ENCODE results near the gene PDGFRB. TPM values are rescaled to one million over a fixed set of nuclear protein-coding genes. Genes with fewer than 3 reads are reported as not detected.

The PDGFRB gene
- total RNA-seq, 4 donors from 2014 or later: 171 to 354 (median 217) TPM

DNA sequence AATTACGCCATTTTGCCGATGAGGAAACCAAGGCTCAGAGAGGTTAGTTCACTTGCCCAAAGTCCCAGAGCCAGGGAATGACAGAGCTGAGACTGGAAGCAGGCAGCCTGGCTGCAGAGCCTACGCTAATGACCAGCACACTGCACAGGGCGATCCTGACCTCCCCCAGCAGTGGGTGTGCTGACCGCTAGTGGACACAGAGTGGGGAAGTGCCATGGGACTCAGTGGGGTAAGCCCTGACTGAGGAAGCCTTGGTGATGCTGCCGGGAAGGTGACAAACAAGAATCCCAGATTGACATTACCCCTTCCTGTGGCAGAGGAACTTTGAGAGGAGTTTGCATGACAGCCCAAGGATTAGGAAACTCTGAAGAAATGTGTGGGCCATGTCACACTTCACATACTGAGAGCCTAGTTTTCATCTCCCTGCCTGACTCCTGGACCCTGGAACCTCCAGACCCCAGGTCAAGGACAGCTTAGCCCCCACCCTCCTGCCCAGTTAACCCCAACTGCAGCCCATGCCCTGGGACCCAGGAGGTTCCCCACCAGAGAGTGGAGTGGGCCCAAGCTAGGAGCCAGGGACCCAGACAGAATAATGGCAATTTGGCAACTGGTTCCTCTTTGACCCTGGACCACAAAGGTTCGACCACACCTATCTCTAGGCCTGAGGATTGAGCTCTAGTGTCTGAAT, 49.6 kb downstream of the PDGFRB start:
- Histone ChIP-seq H3K27ac (peak overlapping the region in 2 of 4 donors; percentile 20 to 28), H3K4me1 (peaks cover 0 to 32% (median 0%) of the 10 kb centered on the region in 4 donors), H3K27me3 (no peaks in the 10 kb centered on the region), H3K9me3 (no peaks in the 10 kb centered on the region), H3K36me3 (no peaks in the 10 kb centered on the region), H3K4me3 (no peak overlapping the region)
- 86% methylated on average over 7 of the region's 7 CpGs for WGBS, 2 donors
- no peak for DNase-seq (ENCODE audit: low spot score in 2 of 2)
- no peak for TF ChIP-seq EP300 (IDR thresholded peaks at IDR 0.05)
- TF ChIP-seq POLR2A (IDR thresholded peaks at IDR 0.05): no peak
- TF ChIP-seq, protein P1, sequence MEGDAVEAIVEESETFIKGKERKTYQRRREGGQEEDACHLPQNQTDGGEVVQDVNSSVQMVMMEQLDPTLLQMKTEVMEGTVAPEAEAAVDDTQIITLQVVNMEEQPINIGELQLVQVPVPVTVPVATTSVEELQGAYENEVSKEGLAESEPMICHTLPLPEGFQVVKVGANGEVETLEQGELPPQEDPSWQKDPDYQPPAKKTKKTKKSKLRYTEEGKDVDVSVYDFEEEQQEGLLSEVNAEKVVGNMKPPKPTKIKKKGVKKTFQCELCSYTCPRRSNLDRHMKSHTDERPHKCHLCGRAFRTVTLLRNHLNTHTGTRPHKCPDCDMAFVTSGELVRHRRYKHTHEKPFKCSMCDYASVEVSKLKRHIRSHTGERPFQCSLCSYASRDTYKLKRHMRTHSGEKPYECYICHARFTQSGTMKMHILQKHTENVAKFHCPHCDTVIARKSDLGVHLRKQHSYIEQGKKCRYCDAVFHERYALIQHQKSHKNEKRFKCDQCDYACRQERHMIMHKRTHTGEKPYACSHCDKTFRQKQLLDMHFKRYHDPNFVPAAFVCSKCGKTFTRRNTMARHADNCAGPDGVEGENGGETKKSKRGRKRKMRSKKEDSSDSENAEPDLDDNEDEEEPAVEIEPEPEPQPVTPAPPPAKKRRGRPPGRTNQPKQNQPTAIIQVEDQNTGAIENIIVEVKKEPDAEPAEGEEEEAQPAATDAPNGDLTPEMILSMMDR (IDR thresholded peaks at IDR 0.05): no peak

DNA sequence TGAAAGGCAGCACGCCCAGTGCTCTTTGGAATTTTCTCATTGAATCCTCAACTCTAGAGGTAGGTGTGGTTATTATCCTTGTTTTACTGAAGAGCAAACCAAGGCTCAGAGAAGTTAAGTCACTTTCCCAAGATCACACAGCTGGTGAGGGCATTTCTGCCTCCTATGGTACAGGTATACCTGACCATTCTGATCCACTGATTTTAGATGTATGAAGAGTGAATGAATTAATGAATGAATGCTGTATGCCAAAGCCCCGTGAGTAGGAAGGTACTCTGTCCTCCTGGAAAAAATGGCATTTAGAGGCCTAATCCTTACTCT, 51.1 kb downstream of the PDGFRB start:
- Histone ChIP-seq H3K27me3 (no peaks in the 10 kb centered on the region), H3K9me3 (no peaks in the 10 kb centered on the region), H3K36me3 (no peaks in the 10 kb centered on the region), H3K27ac (no peak overlapping the region), H3K4me1 (peaks cover 0 to 29% (median 0%) of the 10 kb centered on the region in 4 donors), H3K4me3 (no peak overlapping the region)
- TF ChIP-seq, protein P1 (IDR thresholded peaks at IDR 0.05): no peak
- TF ChIP-seq POLR2A (IDR thresholded peaks at IDR 0.05): no peak
- TF ChIP-seq EP300 (IDR thresholded peaks at IDR 0.05): no peak
- 91 to 100% methylated on average over 2 of the region's 2 CpGs for WGBS, 2 donors
- DNase-seq (ENCODE audit: low spot score in 2 of 2): no peak

DNA sequence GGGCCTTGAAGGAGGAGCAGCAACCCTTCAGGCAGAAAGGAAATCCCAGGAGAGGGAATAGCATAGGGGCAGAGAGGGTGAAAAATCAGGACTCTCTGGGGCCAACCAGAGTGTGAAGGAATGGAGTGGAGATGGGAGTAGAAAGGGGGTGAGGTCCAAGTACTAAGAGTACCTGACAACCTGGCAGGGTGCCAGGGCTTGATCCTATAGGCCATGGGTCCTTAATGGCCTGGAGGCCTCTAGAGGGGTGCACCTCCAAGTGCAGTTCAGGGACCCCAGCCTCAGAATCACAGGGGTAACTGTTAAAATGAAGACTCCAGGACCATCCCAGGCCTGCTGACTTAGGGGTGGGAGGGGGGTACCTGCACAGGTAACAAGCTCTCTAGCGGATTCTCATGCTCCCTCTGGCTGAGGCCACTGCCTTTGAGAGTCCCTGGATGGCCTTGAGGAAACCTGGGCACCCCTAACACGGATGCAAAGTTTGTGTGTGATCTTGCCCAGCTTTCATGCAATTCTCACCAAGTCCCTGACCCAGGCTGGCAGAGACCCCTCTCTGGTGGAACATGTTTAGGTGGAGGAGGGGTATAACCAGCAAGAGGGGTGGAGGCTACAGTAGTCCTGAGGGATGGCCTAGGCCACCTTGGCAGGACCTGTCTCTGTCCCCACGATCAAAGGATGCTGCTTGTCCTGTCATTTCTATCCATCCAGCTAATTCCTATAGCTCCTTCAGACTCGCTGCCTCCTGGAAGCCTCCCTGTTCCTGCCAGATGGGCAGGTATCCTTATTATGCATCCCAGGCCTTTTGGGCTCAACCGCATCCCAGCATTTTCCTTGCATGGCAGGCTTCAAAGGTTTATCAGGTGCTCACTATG, 51.7 kb downstream of the PDGFRB start:
- TF ChIP-seq, protein P1 (IDR thresholded peaks at IDR 0.05): no peak
- no peak for TF ChIP-seq POLR2A (IDR thresholded peaks at IDR 0.05)
- TF ChIP-seq EP300 (IDR thresholded peaks at IDR 0.05): no peak
- no peak for DNase-seq (ENCODE audit: low spot score in 2 of 2)
- Histone ChIP-seq H3K4me3 (no peak overlapping the region), H3K27me3 (no peaks in the 10 kb centered on the region), H3K27ac (no peak overlapping the region), H3K4me1 (peaks cover 0 to 25% (median 0%) of the 10 kb centered on the region in 4 donors), H3K9me3 (no peaks in the 10 kb centered on the region), H3K36me3 (no peaks in the 10 kb centered on the region)
- 82 to 92% methylated on average over 4 to 5 of the region's 5 CpGs for WGBS, 2 donors

DNA sequence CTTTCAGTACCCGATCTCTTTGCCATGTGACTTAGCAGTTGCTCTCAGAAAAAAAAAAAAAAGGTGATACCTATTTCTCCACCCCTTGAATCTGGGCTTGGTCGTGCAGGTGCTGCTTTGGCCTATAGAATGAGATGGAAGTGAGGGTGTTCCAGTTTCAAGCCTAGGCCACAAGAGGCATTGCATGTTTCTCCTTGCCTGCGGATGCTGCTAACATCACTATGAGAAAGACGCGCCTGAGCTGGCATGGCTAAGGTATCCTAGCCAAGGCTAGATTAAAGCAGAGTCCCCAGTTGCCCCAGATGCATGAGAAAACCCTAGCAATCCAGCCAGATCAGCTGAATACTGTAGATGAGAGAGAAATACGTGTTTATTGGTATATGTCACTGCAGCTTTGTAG, 54.6 kb downstream of the PDGFRB start:
- Histone ChIP-seq H3K27me3 (no peaks in the 10 kb centered on the region), H3K27ac (no peak overlapping the region), H3K36me3 (no peaks in the 10 kb centered on the region), H3K4me3 (no peak overlapping the region), H3K4me1 (no peaks in the 10 kb centered on the region), H3K9me3 (no peaks in the 10 kb centered on the region)
- 75 to 84% methylated on average over 6 of the region's 6 CpGs for WGBS, 2 donors
- DNase-seq (ENCODE audit: low spot score in 2 of 2): no peak
- TF ChIP-seq, protein P1 (IDR thresholded peaks at IDR 0.05): no peak
- TF ChIP-seq EP300 (IDR thresholded peaks at IDR 0.05): no peak
- no peak for TF ChIP-seq POLR2A (IDR thresholded peaks at IDR 0.05)

DNA sequence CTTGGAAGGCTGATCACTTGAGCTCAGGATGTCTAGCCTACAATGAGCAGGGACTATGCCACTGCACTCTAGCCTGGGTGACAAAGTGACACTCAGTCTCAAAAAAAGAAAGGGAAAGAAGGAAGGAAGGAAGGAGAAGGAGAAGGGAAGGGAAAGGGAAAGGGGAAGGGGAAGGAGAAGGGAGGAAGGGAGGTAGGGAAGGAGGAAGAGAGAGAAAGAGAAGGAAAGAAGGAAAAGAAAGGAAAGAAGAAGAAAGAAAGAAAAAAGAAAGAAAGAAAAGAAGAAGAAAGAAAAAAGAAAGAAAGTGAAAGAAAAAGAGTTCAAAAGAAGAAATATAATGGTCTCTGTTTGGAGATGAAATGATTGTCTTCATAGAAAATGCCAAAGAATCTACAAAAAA, 58.5 kb downstream of the PDGFRB start:
- no peak overlapping the region for H3K4me3 ChIP-seq
- H3K4me1 ChIP-seq: no peaks in the 10 kb centered on the region
- TF ChIP-seq POLR2A (IDR thresholded peaks at IDR 0.05): no peak
- TF ChIP-seq, protein P1 (IDR thresholded peaks at IDR 0.05): no peak
- TF ChIP-seq EP300 (IDR thresholded peaks at IDR 0.05): no peak
- H3K27me3 ChIP-seq: no peaks in the 10 kb centered on the region
- DNase-seq (ENCODE audit: low spot score in 2 of 2): no peak
- no peaks in the 10 kb centered on the region for H3K9me3 ChIP-seq
- no peak overlapping the region for H3K27ac ChIP-seq
- H3K36me3 ChIP-seq: no peaks in the 10 kb centered on the region
